ENCODE measurements around the gene PNPLA5. TPM values are rescaled to one million over a fixed set of nuclear protein-coding genes. Genes with fewer than 3 reads are reported as not detected.
"Not testable (repeated sequence)": the region's sequence is repeated elsewhere in the genome, so short reads cannot be mapped to it uniquely, and the experiment has no call there.

PNPLA5 gene
- total RNA-seq, 1 donor from 2014 or later, result not detected

GRCh38 chr22:43905681-43906080, 13.9 kb upstream of the PNPLA5 start:
- Mint-ChIP-seq H3K27ac (ENCODE audit: unreplicated experiment) (no peak overlapping the region), H3K36me3 (ENCODE audit: unreplicated experiment) (no peaks in the 10 kb centered on the region), H3K9me3 (ENCODE audit: unreplicated experiment) (peaks cover 4% of the 10 kb centered on the region), H3K27me3 (ENCODE audit: unreplicated experiment) (peaks cover 9% of the 10 kb centered on the region), H3K4me1 (ENCODE audit: low read depth, unreplicated experiment) (peaks cover 6% of the 10 kb centered on the region), H3K4me3 (ENCODE audit: unreplicated experiment) (no peak overlapping the region)
- TF ChIP-seq CTCF (IDR thresholded peaks at IDR 0.05; ENCODE audit: partially characterized antibody, unreplicated experiment), result no peak
- no peak for DNase-seq

- not testable (repeated sequence) for H3K27me3 Mint-ChIP-seq (ENCODE audit: unreplicated experiment)
- peak; percentile 77 for DNase-seq
Measured at GRCh38 chr22:43904412-43904811, 12.6 kb upstream of the PNPLA5 start.

GRCh38 chr22:43903033-43903432, 11.2 kb upstream of the PNPLA5 start:
- H3K27me3 Mint-ChIP-seq (ENCODE audit: unreplicated experiment); H3K4me1 Mint-ChIP-seq (ENCODE audit: low read depth, unreplicated experiment); DNase-seq; H3K27ac Mint-ChIP-seq (ENCODE audit: unreplicated experiment); H3K4me3 Mint-ChIP-seq (ENCODE audit: unreplicated experiment); H3K9me3 Mint-ChIP-seq (ENCODE audit: unreplicated experiment); H3K36me3 Mint-ChIP-seq (ENCODE audit: unreplicated experiment): not testable (repeated sequence)

More at GRCh38 chr22:43904412-43904811, 12.6 kb upstream of the PNPLA5 start:
- H3K36me3 Mint-ChIP-seq (ENCODE audit: unreplicated experiment); H3K9me3 Mint-ChIP-seq (ENCODE audit: unreplicated experiment); H3K27ac Mint-ChIP-seq (ENCODE audit: unreplicated experiment); H3K4me3 Mint-ChIP-seq (ENCODE audit: unreplicated experiment); H3K4me1 Mint-ChIP-seq (ENCODE audit: low read depth, unreplicated experiment): not testable (repeated sequence)
- peak; percentile 68 for TF ChIP-seq CTCF (IDR thresholded peaks at IDR 0.05; ENCODE audit: partially characterized antibody, unreplicated experiment)

GRCh38 chr22:43901976-43902643, 10.3 kb upstream of the PNPLA5 start:
- H3K27me3 Mint-ChIP-seq (ENCODE audit: unreplicated experiment), result peaks cover 1% of the 10 kb centered on the region
- TF ChIP-seq CTCF (IDR thresholded peaks at IDR 0.05; ENCODE audit: partially characterized antibody, unreplicated experiment), result no peak
- H3K27ac Mint-ChIP-seq (ENCODE audit: unreplicated experiment), result no peak overlapping the region
- H3K4me1 Mint-ChIP-seq (ENCODE audit: low read depth, unreplicated experiment), result peaks cover 6% of the 10 kb centered on the region
- no peak overlapping the region for H3K4me3 Mint-ChIP-seq (ENCODE audit: unreplicated experiment)
- peaks cover 3% of the 10 kb centered on the region for H3K9me3 Mint-ChIP-seq (ENCODE audit: unreplicated experiment)
- H3K36me3 Mint-ChIP-seq (ENCODE audit: unreplicated experiment), result no peaks in the 10 kb centered on the region
- no peak for DNase-seq

GRCh38 chr22:43900206-43900605, 8.4 kb upstream of the PNPLA5 start:
- TF ChIP-seq CTCF (IDR thresholded peaks at IDR 0.05; ENCODE audit: partially characterized antibody, unreplicated experiment), result no peak
- peaks cover 2% of the 10 kb centered on the region for H3K4me1 Mint-ChIP-seq (ENCODE audit: low read depth, unreplicated experiment)
- H3K9me3 Mint-ChIP-seq (ENCODE audit: unreplicated experiment), result peaks cover 3% of the 10 kb centered on the region
- no peak for DNase-seq
- no peak overlapping the region for H3K27ac Mint-ChIP-seq (ENCODE audit: unreplicated experiment)
- peaks cover 3% of the 10 kb centered on the region for H3K27me3 Mint-ChIP-seq (ENCODE audit: unreplicated experiment)
- no peak overlapping the region for H3K4me3 Mint-ChIP-seq (ENCODE audit: unreplicated experiment)
- no peaks in the 10 kb centered on the region for H3K36me3 Mint-ChIP-seq (ENCODE audit: unreplicated experiment)
